ENCODE data around the gene DLG1. TPM values are rescaled to one million over a fixed set of nuclear protein-coding genes. Genes with fewer than 3 reads are reported as not detected.

DLG1 gene
- total RNA-seq, 1 experiment from 2014 or later: 64.5 TPM

DNA sequence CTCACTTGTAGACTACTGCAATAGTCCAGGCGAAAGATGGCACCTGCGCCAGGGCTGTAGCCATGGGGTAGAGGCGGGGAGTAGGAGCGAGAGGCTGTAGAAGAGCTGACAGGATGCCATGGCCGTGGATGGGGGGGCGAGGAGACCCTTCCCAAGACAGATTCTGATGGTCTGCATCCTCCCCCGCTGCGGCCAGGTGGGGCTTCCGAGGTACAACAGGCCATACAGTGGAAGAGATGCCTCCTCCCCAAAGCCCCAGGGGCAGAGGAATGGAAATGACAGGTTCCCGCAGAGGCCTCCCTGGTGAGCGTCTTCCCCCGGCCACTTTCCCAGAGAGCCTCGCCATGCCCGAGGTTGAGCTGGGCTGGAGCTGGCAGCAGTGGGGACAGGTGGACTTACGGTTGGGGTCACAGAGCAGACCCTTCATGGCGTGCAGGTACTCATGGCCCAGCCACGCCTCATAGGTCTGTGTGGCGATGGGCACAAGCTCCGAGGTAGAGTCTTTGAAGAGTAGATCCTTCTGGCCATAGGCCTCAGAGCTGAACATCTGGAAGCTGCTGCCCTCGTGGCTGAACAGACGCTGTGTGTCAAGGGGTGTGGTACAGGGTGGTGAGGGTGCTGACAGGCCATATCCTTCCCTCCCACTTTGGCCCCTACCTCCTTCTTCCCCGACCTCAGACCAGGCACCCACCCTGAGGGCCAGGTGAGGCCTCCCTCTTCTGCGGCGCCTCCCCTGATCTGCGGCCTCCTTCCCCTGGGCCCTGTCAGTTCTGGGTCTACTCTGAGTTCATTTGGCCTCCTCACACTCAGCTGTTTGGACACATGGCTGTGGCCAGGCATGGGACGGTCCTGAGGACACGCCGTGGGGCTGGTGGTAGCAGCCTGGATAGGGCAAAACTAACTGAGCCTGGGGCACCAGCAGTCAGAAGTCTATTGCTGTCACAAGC, 282.3 kb downstream of the DLG1 start:
- no peak for DNase-seq (ENCODE audit: low spot score)

DNA sequence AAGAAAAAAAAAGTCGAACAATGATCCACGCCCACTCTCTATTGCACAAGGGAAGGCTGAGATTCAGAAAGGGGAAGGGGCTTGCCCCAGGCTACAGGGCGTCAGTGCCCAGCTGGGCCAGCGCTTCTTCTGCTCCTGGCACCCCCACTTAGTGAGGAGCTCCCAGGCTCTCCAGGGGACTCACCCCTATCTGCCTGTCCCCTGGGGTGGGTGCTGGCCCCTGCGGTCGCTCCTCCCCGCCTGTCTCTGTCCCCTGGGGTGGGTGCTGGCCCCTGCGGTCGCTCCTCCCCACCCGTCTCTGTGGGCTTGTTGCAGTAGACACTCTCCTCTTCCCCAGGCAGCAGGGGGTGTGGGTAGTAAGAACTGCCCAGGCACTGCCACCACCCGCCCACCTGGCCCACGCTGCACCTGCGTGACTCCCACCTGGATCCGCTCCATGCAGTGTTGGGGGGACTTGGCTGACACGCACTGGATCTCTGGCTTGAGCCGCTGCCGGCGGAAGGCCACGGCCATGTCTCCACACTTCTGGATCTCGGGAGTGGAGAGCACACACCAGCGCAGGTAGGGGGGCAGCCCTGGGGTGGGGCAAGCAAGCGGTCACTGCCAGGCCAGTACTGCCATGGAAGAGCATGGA, 283.4 kb downstream of the DLG1 start:
- DNase-seq (ENCODE audit: low spot score): no peak

- no peak for DNase-seq (ENCODE audit: low spot score)
Observed at GRCh38 chr3:197014024-197014423, 284.4 kb downstream of the DLG1 start.

GRCh38 chr3:197012540-197012883, 285.9 kb downstream of the DLG1 start:
- no peak for DNase-seq (ENCODE audit: low spot score)

GRCh38 chr3:197011780-197012539, 286.5 kb downstream of the DLG1 start:
- DNase-seq (ENCODE audit: low spot score): no peak

- no peak for DNase-seq (ENCODE audit: low spot score)
Observed at GRCh38 chr3:197010556-197011351, 287.7 kb downstream of the DLG1 start.

DNA sequence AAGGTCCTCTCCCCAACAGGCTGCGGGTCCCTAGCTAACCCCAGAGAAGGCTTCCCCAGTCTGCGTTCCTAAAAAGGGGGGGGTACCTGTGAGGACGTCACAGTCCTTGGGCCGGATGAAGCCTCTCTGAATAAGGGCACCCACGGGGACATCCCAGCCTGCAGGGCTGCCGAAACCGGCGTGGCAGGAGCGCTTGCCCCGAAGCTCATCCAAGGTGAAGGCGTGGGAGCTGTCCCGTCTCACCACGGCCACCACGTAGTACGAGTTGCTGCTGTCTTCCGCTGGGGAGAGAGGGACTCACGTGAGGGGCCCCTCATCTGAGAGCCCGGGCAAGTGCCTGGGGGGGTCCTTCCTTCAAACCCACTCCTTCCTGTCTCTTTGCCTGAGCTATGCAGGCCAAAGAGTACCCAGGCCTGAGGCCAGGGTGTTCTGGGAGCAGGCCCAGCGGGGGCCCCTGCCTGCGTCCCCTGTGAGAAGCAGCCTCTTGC, 288.8 kb downstream of the DLG1 start:
- DNase-seq (ENCODE audit: low spot score): no peak

DNA sequence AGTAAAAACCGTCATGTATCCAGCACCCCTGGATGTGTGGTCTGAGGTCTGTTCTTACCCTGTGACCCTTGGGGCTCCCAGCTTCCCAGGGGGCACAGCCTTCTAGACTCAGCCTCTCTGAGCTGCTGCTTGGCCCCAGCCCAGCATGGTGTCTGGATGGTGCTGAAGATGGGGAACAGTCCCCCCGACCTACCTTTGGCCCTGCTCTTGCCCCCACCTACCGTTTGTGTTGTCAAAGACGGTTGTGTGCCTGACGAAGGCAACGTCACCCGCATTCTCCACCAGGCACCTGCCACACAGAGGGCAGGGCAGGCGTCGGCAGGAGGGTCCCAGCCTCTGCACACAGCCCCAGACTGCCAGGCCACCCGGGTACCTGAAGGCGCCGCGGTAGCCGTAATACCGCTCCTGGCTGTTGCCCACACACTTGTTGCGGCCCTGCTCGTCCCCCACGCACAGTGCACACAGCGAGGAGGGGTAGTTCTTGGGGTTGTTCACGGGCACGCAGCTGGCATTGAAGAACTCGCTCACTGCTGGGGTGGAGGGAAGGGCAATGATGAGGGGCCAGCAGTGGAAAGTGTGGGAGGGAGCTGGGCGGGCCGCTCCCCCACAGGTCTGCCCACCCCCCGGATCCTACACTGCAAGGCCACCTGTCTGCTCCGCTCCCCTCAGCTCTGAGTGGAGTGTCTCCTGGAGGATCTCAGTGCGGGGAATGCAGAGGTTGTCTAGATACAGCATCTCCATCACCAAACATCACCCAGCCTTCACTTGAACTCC, 289.8 kb downstream of the DLG1 start:
- DNase-seq (ENCODE audit: low spot score): no peak

DNA sequence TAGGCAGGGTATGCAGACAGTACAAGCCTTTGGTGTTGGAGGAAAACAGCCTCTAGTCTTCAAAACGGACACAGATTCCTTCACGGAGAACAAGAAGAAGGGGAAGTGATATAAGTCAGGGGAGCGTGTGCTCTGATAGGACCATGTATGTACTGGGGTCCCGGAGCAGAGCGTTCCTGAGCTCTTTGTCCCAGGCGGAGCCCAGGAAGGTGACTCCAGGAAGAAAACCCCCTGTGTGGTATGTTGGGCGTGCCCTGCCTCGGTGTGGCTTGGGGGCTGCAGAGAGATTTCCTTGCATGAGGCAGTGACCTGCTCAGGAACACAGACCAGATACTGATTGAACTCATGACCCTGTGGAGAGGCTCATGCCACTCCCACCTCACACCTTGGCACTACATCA, 290.5 kb downstream of the DLG1 start:
- DNase-seq (ENCODE audit: low spot score): no peak

DNA sequence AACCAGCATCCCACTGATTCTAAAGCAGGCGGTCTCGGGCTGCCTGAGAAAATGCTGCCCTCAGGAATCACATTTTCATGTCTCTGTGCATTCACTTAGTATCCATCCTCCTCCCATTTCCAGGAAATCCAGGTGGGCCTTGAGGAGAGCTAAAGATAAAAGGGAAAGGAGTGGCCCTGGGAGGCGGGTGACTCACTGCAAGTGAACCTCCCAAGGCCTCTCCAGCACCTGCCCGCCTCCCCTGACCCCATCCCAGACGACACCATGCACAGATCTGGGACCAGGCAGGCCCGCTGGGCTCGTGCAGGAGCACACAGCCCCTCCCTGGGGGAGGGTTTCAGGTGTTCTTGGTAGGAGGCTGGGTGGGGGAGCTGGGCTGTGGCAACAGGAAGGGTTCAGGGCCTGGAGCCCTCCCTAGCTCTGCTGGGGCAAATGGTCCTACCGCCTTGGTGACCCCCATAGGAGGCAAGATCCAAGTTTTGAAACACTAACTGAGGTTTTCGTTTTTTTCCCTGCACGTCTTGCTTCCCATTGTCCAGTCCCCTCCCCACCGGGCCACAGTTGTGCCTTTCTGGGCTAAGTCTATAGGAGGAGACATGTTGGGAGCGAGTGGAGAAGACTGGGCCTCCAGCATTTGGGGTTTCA, 291.0 kb downstream of the DLG1 start:
- DNase-seq (ENCODE audit: low spot score): no peak

- DNase-seq (ENCODE audit: low spot score): no peak
Observed at GRCh38 chr3:197006860-197007259, 291.6 kb downstream of the DLG1 start.

DNA sequence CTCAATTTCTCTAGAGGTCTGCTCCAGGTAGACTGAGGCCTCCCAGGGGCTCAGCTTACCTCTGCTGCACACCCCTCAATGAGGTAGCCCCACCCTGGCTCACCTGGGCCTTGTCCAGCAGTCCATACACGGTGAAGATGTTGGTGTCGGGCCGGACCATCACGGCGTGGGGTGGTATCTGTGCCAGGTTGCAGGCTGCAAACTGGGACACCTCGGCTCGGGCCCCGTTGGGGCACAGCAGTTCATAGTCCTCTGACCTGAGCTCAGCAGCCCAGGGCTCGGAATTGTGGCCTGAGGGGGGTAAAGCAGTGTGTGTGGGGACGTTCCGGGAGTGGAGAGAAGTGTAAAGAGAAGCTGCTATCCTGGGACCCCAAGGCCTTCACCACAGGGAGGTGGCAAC, 292.0 kb downstream of the DLG1 start:
- no peak for DNase-seq (ENCODE audit: low spot score)

DNA sequence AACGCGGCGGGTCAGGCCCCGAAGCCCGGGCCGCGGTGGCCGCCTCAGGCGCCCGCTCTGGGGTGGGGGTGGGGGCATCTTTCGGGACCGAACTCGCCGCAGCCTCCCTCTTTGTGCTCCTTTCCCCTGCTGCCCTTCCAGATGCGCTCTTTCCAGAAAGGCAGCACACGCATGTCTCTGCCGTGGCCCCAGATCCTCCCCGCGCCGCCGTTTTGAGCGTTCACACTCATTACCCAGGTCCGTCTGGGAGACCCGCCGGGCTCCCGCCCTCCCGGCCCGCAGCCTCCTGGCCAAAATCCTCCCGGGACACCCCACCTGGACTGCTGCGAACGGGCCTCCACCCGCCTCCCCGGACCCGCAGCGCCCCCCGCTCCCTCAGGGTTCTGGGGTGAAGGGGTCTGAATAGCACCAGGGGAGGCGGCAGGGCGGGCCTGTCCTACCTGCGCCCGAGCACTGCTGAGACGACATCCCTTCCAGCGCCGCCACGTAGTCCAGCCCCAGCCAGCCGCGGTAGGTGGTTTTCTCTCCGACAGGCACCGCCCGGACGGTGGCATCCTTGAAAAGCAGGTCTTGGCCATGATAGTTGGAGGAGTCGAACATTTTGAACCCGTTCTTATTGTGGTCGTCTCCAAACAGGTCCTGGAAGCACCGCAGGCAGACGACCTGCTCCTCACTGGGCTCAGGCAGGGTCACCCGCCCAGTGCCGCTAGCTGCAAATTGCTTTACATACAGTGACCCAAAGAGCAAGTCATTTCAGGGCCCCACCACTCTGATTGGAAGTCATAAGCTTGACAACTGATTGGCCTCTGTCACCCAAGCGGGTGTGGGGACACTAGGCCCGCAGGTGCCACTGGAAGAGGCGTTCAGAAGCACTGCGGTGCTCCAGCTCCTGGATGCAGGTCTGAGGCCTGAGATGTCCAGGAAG, 294.7 kb downstream of the DLG1 start:
- DNase-seq (ENCODE audit: low spot score): no peak

- DNase-seq (ENCODE audit: low spot score): peak; percentile 63
Observed at GRCh38 chr3:197002701-197003454, 295.5 kb downstream of the DLG1 start.

GRCh38 chr3:197001972-197002700, 296.3 kb downstream of the DLG1 start:
- DNase-seq (ENCODE audit: low spot score): no peak

DNA sequence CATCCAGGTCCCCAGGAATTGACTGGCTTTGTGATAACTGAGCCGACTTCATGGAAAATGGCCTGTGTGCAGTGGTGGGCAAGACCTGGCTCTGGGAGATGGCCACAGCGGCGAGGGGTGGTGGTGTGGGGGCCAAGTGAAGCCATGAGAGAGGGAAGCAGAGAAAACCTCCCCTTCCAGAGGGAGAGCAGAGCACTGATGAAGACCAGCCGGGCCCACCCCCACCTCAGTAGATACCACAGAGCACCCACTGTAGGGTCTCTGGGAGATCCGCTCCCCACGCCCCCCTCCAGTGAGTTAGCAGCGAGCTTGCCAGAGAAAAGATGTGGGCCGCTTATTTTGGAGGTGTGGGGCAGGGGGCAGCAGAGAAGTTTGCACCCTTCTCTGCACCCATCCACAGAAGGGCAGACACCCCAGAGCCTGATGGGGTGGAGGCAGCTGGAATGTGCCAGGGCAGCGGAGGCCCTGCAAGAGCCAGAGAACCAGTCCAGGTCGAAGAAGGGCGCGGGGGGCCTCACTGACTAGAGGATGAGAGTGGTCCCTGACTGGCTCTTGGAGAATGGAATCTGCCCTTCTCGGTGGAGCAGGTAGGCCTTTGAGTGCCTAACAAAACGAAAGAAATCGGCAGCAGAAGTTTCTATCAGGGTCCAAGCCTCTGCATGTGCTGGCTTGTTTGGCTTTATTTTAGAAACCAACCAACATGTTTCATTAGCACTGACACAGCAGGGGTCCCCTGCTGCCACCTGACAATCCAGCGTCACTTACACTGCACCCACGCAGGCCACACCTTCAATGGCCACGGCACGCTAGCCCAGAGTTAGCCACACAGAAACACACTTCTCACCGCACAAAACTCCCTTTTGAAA, 297.1 kb downstream of the DLG1 start:
- no peak for DNase-seq (ENCODE audit: low spot score)

DNA sequence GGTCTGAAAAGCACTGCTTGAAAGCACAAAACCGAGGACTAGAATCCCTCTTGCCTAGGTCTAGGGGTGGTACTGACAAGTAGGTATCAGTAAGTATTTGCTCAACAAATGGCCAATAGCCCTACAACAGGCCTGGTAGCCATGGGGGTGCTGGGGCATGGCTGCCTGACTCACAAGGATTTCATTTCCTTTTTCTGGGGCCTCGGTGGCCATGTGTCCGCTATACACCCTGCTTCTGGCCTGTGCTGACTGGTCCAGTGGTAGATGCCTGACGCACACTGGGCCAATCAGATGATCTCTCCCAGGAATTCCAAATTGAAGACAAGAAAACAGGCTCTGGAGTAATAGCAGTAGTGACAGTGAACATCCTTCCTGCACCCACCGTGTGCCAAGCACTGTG, 298.2 kb downstream of the DLG1 start:
- DNase-seq (ENCODE audit: low spot score): no peak

Data from H4 (cell line).